HG03066 (cell line): ENCODE results near the gene MYO16.
A peak's percentile ranks its signal among the peaks of the same experiment; 100 is the strongest.

Experiments used
- ATAC-seq: cut with Tn5 transposase; IDR thresholded peaks from one replicate; pipeline ENCODE4 v1.9.1; 2021; ENCODE audit warnings: low read depth; ENCODE audit not compliant: unreplicated experiment

MYO16 gene

DNA sequence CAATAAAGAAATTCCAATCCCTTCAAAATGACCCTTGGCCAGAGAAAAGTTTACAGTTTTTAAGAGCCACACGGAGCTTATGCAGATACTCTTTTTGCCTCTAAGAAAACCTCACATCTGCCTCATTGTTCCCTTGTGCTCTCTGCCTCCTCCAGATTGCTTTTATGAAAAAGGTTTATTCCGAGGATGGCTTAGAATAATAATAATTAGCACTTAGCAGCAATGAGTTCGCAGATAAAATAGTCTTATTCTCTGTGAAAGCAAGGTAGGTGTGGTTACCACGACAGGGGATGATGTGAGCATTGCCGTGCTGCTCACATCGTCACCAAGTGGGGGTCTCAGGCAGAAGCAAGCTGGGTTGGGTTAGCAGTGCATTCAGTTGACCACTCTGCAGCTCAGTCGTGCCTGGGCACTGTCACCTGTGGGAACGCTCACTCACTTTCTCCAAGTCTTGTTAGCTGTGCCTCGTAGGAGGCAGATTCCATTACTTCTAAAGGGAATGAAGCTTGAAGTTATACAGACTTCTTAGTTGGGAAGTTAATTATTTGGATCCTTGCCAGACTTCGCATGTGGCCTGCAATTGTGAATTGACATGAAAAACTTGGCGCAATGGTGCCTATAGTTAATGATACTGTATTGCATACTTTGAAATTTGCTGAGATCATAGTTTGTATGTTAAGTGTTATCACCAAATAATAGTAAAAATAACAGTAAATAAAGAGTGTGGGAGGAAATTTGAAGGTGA is 157.2 kb downstream of the MYO16 start:
- no peak for ATAC-seq

DNA sequence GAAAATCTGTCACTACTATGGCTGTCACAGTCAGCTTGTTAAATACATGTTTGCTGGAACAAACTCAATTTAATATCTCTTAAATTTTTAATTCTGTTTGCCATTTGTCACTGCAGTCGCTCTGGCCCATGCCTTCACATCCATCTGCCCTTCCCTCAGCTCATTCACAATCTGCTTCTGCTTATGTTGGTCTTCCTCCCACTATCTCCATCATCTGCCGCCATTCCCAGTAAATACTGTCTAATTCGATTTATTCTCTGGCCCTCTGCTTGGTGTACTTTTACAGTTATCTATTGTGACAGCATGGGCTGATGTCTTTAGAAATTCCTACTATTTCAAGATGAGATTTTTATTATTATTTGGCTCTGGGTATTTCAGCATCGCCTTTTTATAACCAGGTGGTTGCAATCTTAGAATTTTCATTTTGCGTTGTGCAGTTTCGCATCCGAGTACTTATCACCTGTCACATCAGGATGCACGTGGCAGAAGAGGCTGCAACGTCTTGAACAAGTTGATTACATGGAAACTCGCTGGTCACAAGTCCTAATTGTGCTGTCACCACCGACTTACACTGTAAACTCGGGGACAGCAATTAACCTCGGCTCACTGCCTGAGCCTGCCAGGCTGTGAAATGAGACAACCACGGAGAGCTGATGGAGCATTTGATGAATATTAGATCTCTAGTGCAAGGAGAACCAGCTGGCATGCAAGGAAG is 158.4 kb downstream of the MYO16 start:
- no peak for ATAC-seq

DNA sequence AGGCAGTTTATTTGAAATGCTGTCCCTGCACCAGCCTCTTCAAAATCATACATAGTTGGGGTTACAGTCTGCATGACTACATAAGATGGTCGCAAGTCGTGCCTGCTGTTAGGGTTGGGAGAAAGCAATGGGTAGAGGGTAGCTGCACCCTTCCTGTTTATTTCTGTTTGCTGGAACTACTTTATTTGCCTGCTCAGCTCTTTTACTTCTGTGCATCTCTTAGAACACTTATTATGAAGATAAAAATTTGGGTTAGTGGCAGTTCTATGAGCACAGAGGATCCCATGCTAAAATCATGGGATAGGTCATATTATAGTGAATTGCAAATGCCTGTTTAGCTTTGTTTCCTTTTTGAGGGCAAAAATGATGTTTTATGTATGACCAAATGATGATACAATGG is 160.1 kb downstream of the MYO16 start:
- ATAC-seq, result no peak

DNA sequence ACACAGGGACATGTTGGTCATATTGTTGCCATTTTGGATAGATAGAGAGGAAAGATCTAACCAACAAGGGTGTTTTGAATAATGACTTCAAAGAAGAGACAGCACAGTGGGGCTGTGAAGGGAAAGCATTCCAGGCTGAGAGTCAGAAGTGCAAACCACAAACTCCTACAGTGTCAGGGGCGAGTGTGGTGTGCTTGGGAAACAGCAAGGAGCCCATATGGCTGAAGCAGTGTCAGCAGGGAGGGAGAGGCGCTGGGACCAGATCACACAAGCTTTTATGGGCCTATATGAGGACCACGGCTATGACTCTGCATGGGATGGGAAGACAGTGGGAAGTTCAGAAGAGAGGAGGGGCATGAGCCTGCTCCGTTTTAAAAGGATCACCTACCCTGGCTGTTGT is 166.4 kb downstream of the MYO16 start:
- no peak for ATAC-seq

DNA sequence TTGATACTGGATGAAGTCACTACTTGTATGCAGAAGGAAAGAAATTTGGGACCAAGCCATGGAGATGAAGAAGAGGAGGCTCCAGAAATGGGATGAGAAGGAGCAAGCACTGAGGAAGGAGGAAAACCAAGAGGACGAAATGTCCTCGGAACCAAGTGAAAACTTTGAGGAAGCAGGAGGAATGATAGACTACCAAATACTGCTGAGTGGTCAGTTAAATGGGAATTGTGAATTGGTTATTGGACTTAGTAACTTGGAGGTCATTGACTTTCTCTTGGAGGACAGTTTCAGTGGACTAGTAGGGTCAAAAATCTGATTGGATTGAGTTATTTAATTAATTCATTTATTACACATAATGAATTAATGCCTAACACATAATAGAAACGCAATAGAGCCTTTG is 167.9 kb downstream of the MYO16 start:
- ATAC-seq, result no peak

DNA sequence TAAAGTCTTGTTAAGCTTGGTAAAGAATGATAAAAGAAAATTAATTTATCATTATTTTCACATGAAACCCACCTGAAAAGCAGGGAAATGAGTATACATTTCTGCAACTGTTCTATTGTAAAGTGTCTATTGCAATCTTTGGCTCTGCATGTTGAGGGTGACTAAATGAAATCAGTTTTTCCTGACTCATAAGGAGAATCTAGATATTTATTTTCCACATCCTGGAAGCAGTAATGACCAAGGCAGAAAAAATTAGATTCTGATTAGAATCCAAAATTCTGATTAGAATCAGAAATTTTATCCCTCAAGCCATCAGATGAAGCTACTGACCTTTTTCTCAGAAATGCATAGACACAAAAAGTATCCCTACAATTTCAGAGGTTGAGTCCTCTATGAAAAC is 178.4 kb downstream of the MYO16 start:
- ATAC-seq, result no peak

DNA sequence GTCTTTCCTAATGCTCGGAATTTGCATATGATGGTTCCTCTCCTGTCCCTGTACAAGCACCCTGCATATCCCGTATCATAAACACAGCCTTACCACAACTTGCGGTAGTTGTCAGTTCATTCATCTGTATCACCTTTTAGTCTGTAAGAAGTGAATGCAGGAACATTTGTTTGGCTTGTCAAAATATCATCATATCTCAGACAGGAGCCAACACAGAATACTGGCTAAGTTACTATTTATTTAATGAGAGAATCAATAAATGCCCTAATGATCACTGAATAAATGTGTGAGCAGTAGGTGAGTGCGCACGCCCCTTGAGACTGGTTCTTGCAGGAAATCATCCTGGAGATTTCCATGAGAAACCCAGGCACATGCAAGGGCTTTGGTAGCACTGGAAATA is 182.8 kb downstream of the MYO16 start:
- ATAC-seq, result no peak

DNA sequence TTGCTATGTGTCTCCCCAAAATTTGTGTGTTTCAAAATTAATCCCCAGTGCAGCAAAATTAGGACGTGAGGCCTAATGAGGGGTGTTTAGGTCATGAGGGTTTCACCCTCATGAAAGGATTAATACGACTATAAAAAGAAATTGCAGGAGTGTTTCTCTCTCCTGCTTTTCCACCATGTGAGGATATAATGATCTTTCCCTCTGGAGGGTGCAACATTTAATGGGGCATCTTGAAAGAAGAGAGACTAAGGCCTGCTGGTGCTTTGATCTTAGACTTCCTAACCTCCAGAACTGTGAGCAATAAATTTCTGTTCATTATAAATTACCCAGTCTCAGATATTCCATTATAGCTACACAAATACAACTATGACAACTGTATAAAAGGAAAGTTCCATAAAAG is 183.2 kb downstream of the MYO16 start:
- ATAC-seq, result no peak

DNA sequence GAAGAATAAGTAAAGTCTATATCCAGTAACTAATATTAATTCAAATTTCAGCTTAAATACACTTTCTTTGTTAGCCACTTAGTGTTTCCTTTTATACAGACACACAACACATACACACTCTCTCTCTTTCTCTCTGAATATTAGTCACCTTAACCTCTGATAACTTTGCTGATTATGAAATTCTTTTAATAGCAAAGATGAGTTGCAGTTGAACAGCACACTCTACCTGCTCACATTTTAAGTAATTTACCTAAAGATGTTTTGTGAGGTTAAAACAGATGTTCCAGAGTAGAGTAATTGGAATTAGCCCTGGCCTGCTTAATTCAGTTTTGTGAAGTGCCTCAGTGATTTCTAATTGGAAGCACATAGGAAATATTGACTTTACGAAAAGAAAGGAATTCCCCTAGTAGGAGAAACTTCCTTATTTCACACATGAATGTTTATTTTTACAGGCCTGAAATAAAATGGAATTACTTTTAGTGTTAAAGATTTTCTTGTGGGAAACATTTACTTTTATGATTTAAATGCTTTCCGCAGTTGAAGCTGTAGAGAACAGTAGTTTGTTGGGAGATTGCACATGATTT is 184.3 kb downstream of the MYO16 start:
- ATAC-seq, result no peak

DNA sequence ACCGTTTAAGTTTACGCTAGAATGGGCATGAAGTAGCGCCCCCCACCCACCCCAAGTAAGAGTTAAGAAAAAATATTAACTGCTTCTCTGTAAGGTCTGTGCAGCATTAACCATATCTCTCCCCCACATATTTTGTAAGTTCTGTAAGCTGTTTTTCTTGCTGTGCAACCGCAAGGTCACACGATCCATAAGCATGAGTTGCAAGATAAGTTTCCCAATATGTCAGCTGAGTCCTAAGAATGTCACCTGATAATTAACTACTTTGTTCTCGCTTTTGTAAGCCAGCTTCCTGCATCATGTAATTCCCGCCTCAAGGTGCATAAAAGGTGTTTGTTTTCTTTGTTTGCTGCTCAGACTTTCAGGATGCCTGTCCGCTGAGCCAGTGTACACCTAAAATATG is 187.0 kb downstream of the MYO16 start:
- no peak for ATAC-seq

DNA sequence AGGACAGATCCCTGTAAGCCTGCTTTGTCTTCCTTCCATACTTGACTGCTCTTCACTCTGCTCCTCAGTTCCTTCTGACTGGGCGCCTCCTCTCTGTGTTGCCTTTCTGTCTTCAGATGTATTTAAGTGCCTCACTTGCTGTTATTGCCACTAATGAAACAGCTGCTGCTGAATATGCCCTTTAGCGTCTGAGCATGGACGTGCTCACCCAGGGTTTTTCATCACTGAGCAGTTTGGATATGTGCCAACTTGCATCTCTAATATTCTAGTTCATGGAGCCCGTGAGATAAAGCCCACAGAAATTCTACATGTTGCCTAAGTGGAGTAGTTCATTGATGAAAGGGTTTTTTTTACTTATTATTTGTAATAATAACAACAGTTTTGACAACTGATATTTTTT is 198.2 kb downstream of the MYO16 start:
- ATAC-seq, result no peak

DNA sequence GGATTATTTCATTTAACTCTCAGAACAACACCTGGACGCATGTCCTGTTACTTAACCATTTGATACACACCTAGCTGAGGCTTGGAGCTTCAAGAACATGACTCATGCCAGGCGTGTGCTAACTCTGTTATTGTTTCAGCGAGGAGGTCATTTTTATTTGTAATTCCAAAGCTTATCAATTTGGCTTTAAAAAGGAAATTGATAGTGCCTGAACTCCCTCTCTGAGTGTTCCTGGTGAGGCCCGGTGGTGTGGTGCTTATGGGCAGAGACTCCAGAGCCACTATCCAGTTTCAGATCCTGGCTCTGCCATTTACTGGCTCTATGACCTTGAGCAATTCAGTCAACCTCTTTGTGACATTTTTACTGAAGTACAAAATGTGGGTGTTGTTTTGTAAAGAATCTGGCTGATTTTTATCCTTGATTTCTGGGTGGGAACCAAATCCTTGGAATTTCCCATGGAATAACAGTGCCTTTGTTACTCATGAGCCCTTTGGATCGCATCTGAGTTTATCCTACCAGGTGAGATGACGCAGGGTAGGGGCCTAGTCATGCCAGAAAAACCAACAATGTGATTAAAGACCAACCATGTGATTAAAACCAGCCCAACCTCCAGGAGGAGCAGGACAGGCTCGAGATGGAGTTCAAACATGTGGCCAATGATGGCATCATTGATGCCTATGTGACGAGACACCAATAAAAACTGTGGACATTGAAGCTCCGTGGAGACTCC is 198.8 kb downstream of the MYO16 start:
- no peak for ATAC-seq

DNA sequence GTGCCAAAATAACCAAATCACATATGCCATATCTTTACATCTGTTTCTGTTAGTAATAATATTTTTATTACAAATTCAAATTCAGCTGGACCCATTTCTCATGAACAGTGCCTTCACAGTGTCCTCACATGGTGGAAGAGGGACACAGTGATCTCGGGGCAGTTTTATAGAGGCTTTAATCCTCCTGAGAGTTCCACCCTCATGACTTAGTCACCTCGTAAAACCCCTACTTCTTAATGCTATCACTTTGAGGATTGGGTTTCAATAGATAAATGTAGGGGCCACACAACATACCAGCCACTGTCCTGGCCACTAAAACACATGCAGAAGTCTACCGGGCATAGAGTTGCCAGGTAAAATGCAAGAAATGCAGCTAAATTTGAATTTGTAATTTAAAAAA is 201.5 kb downstream of the MYO16 start:
- no peak for ATAC-seq

DNA sequence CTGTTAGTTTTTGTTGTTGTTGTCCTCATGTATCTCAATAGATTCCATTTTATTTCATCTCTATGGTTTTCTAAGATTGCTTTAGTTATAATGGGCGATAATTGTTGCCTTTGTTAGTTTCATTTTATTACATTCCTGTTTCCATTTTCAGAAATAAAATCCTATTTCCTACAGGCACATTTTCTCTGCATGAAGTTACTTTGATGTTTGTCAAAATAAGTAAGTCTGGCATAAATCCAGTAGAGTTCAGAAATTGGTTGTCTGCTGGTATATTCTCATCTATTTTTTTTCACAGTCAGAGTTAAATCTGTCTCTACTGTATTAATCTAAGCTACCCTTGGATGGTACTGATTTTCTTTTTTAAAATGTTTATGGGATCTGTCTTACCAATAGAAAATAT is 204.1 kb downstream of the MYO16 start:
- ATAC-seq, result no peak

DNA sequence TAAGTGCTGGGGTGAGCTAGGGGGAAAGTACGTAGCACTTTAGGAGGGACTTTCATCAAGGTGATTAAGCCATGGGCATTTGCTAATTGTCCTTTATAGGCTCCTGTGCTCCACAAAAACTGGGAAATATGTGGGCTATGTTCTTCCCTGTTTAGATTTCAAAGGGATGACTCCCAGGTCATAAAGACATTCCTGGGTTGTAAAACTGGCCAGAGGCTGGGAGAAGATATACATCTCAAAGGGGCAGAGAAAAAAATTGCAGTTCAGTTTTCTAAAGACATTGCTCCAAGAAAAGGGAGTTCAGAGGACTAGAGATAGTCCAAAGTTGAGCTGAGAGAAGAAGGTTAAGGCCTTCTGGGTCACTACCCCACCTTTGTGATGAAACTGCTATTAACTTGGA is 204.8 kb downstream of the MYO16 start:
- no peak for ATAC-seq

DNA sequence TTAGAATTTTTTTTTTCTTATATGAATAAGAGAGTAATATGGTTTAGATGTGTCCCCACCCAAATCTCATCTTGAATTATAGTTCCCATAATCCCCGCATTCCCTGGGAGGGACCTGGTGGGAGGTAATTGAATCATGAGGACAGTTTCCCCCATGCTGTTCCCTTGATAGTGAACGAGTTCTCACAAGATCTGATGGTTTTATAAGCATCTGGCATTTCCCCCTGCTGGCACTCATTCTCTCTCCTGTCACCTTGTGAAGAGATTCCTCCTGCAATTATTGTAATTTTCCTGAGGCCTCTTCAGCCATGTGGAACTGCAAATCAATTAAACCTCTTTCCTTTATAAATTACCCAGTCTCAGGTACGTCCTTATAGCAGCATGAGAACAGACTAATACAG is 205.7 kb downstream of the MYO16 start:
- ATAC-seq, result no peak

DNA sequence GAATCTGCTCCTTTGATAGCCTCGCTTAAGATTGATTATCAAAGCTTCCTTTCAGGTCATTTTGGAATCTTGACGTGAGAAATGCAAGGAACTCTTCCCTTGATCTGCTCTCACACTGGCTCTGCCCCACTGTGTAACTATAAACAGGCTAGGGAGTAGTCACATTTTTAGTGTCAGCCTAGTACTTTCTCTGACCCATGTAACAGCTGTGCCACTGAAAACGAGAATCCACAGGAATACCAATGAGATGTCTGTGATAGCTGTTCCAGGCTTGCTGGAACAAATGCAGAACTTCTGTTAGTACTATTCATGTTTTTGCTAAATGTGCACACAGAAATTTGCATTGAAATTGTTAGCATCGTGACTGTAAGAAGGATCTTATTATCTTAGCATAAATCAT is 221.3 kb downstream of the MYO16 start:
- ATAC-seq, result no peak

DNA sequence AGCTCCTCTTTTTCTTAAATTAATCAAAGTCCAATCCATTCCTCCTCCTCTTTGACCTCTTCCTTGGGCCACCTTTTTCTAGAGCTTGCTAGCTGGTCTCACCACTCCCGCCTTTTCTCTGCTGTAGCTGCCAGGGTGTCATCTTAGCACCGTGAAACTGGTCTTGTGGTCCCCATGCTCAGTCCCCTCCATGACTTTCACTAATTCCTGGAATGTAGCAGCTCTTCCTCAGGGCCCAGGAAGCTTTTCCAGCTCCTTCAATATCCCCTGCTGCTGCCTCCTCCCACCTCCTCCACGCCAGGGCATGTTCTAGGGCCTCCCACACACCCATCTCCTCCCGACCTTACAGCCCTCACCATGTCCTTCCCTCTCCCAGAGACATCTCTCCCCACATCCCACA is 222.2 kb downstream of the MYO16 start:
- no peak for ATAC-seq

DNA sequence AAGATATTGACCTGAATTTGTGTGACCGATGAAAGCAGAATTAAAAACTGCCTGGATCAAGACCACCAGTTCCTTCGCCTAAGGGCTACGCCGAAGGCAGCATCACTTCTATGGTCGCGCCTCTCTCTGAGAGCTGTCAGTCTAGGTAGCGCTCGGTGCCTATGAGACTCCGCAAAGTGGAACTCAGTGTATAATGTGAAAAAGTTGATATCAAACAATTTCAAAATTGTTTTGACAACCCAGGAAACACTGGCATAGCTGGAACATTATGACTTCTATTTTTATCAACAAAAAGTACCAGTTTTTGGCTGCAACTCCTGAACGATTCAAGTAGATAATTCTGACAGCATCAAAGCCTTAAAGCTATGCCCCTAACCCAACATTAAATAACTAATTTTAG is 223.6 kb downstream of the MYO16 start:
- ATAC-seq, result no peak

DNA sequence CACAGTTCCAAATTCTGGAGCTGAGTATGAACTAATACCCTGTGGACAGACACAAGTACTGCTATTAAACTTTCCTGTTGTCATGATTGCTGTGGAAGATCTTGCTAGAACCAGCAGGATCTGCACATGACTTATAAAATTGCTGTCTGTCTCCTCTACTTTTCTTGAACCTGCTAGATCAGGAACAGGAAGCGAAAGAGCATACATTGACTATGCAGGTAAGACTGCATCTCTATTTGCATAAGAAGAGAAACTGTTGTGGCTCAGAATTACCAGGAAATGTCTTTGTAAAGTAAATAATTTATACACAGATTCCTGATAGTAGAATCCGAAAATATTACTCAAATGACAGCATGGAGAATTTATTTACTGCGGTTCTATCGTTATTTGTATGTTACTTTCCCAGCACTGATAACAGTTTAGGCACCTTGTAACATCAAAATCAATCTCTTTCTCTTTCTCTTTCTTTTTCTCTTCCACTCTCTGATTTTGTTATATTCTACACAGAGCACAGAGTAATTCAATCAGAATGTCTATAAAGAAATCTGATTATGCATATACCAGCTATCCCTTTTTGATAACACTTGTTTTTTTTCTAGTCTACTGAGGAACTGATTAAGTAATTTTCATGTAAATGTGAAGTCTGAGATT is 226.5 kb downstream of the MYO16 start:
- peak; percentile 72 for ATAC-seq

DNA sequence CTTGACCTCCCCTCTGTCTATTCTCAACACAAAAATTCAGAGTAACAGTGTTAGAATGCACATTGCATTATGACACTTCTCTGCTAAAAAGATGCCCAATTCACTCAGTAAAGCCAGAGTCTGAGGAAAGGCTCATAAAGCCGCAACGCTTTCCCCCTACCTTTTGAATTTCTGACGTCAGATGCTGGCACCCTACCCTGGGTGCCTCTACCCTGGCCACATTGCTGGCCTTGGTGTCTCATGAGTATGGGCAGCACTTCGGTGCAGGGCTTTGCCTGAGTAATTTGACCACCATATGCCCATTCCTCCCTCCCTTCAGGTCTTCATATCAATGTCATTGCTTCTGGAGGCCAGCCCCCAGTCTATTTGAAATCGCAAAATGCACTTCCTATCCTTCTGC is 229.3 kb downstream of the MYO16 start:
- ATAC-seq, result no peak
